COLO668 (cell line): ENCODE results near the gene NCAM1.

ENCODE experiments used
- DNase-seq: peaks from one replicate; lab custom pipeline; 2025; ENCODE audit not compliant: unreplicated experiment; lab: John Stamatoyannopoulos, UW

NCAM1 gene

DNA sequence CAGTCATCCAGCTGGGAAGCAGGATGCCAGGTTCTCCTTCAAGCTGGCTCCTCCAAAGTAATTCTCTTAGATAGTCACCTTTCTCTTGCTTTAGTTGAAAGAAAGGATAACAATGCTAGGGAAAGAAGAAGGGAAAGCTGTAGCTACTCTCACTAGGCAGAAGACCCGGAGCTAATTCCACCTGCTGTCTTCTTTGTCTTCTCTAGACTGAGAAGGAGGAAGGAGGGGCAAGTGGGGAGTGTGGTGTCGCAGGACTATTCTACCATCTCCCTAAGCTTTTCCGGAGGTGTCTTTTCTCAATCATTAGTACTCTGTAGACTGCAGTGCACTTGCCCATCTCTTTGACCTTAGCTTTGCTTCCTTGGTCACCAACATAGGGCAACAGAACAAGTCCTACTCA is 162.8 kb downstream of the NCAM1 start:
- no peak for DNase-seq

DNA sequence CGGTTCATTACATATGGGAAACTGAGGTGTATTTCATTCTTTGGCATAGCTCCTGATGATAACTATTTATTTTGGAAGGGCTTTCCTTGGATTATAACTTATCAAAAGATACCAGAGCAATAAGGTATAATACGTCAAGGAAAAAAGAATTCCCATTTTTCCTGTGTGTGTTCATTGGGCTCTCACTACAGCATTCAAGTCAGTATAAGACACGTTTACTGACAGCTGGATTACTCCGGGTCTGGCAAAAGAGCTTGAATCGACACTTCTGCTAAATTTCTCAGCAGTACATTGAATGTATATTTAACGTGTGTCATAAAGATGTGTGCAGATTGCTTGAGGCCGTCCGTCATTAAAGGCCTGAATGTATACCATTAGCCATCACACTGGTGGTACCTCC is 163.4 kb downstream of the NCAM1 start:
- DNase-seq, result no peak

DNA sequence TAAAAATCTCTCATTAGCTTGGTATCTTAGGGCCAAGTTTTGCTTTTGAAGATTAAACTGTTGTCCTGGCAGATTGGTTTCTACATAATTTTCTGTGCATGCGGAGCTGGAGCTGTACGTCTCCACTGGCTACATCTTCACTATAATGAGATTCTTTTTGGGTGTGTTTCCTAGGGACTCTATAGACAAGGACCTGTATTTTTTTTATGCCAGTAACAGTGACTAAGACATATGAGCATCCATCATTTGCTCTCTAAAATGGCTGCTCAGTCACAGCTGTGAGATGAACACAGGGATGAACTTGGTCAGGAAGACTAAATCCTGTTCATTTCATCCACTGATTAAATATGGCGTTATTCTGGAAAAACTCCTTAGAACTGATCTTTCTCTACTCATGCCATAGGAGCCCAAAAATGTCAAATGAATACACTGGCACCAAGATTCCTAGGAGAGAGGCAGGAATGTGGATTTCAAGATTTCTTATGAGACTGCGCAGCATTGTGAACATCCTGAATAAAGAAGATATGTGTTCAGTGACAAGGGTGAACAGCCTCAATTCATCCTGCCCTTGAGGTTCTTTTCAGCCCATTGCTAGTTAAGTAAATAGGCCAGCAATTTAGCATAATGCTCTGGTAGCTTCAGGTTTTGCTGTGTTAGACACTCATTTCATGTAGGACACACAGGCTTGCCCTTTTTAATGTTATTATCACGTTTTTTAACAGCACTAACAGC is 168.2 kb downstream of the NCAM1 start:
- no peak for DNase-seq

DNA sequence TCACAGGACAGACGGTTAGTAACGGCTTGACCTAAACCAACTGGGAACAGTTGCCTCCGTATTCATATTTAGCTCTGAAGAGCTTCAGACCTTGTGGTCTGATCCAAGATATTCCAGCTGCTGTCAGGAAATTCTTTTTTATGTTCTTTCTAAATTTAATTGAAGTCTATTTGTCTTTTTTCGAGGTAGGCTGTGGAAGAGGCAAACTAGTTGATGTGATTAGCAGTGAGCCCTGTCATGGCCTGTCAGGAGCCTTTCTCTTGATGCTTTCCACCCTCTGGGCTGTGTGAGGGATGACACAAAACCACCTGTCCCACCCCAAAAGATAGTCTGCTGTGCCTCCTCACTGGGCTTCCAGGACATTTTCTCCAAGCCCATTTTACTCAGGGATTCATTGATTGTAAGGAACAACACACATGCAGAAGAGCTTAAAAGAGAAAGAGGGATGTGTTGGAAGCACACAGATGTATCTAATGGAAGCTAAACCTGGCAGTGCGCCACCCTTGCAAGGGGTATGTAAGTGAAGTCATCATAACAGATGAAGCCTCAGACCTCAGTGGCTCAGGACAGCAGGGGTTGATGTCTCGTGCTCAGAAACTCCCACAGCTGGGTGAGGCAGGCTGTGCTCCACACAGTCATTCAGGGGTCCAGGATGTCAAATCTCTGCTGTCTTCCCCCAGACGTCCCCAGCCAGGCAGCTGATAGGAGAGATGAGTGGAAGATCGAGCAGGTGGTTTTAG is 170.0 kb downstream of the NCAM1 start:
- no peak for DNase-seq

DNA sequence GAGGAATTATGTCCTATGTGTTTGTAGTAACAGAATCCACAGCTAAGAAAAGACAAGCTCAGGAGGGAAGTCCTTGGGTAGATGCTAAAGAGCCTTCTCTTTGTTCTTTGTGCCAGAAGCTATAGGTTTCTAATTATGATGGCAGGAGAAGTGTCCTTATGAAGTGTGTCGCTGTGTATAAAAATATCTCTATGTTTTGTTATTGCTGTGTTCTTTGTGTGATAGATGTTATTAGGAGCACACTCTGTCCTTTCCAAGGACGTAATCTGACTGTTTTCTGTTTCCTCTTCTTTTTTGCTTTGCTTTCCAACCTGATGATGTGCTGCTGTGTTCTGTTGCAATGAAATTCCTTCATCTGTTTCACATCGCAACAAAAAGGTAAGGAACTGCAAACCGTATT is 171.9 kb downstream of the NCAM1 start:
- DNase-seq, result no peak

DNA sequence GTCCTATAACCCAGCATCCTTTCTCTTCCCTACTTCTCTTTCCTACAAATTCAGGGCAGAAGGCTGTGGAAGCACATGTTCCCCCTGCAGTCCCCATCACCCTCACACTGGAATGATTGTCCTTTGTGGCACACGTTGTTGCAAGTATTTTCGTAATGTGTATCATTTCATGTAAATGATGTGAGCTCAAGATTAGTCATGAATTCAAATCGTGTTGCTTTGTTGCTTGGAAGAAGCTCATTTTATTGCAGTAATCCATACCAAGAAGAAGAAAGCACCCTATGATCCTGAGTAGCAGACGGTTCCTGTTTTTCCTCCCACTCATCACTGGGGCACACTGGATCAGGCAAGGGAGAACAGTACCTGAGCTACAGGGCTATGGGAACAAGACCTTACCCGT is 173.4 kb downstream of the NCAM1 start:
- DNase-seq, result no peak

DNA sequence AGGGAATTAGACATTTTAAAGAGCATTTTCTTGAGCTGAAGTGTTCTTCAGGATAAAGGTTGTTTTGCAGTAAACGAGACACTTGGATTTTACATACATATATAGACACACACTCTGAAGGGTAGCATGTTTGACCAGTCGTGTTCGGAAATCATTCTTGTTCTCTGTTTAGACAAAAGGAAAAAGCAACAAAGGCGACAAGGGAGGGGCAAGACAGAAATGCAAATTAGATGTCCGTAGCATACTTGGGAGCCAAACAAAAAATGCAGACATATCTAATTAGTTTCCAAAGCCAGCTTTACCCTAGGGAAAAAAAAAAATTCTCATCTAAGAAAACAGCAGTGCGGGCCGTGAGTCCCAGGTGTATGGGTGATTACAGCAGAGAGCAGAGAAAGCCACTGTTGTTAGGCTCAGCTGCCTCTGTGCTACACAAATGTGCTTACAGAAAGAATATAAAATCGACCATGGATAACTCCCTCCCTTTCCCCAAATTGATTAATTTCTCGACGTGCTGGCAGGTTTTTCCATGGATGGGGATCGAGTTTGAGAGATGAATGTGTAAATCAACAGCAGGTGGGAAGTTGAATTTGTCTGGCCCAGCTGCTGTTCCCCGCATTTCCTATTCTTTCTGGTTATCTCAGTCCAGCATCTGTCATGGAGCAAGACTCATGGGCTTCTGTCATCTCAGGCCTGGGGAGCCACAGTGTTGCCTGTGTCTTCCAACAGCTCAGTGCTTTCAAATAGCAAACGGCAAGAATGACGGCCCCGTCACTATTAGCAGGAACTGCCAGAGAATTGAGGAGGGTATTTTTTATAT is 176.7 kb downstream of the NCAM1 start:
- DNase-seq, result peak; percentile 9

DNA sequence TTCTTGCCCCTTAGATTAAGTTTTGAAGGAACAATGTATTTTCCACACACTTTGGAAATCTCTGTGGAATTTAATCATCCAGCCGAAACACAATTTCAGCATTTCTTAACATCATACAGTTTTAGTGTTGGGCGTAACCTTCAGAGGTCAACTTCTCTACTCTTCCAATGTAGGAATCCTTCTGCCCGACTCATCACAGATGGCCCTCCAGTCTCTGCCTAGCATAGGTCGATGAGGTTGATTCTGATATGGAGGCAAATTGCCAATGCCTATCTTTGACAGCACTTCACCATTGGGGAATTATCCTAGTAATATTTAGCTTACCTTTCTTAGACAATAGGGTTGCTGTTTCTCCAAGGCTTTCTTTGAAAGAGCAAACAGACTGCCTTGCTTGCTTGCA is 177.5 kb downstream of the NCAM1 start:
- DNase-seq, result no peak

DNA sequence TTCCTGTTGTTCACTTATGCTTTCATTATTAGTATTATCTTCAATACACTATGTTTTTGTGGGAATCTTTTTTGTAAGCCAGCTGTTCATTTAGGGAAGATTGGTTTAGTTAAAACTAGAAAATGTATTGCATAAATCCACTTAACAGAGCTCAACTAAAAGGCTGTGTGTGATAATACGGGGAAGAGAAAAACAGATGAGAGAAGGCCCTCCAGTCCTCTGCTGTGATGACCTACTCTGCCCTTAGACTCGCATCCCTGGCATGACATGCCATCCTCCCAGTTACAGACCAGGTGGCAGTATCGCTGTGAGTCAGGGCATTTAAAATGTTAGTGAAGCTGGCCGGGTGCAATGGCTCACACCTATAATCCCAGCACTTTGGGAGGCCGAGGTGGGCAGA is 179.8 kb downstream of the NCAM1 start:
- no peak for DNase-seq

DNA sequence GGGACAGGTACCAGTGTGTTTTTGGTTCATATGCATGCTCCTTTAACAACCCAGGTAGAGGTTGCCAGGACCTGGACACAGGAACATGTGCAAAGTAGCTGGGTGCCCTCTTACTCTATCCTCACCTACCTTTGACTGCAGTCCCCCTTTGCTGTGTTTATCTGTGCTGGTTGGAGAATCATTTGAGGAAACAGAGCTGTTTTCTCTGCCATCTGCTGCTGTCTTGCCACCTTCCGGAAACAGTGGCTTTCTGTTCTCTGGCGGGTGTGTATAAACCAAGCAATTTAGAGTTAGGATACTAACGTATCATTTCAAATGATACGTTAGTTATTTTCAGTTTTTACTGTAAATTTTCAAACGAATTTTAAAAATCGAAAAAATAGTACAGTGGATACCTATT is 181.3 kb downstream of the NCAM1 start:
- DNase-seq, result no peak

DNA sequence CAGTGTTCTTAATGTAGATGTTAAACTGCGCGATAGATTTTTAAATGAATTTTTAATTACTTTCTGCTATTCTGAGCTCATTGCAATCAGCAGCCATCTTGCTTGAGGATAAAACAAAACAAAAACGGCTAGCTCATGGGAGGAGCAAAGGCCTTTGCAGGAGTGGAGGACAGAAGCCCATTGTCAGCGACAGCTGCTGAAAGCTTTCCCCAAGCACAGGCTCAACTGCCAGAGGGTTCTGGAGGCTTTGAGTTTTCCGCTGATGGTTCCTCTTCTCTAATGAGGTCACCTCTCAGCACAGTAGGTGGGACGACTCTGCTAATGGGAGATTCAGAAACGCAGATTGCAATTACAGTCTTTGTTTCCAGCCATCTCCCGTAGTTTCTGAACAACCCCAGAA is 186.0 kb downstream of the NCAM1 start:
- DNase-seq, result no peak

DNA sequence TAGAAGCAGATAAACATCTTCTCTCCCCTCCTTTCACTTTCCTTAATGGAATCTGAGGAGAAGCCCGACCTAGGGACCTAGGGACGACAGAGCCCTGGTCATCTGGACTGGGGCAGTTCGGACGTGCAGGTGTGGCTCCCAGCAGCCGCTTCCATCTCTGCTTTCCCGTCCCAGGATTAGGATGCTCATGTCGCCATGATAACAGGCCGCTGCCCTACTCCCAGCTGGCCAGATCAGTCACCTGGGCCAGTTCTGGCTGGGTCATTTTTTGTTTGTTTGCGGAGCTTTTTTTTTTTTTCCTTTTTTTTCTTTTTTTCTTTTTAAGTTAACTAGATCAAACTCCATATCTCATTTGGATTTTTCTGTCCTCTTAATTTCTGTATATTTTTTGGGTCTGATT is 186.9 kb downstream of the NCAM1 start:
- DNase-seq, result no peak

DNA sequence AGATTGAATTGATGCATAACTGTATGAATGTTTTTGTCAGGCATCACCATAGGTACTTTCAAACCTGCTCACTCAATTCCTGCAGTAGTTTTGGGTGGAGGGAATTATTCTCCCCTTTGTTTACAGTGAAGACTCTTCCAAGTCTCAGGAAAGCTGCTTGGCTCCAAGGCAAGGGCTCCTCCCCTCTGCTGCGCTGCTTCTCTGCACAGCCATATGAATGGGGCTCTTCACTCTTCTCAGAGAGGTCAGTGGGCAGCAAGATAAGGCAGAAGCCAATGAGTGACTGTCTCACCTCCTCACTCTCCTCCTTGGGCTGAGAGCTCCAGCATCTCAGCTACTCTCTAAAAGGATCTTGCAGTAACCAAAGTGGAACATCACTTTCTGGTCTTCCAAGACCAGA is 187.4 kb downstream of the NCAM1 start:
- no peak for DNase-seq

DNA sequence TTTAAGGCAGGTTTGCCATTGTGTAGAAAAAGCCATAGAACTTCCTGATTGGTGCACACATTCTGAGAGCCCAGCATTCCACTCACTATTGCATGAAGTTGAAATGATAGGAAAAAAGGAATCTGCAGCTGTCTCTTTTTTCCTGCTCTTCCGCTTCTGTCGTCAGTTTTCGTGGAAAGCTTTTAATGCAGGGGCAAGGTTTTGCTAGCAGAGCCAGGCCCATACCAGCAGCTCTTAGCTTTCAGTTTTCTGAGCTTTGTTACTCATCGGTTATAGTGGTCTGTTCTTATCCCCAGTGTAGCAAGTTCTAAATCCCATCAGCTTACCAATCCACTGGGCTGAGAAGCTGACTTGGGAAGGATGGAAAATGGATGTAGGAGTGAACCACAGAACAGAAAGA is 190.3 kb downstream of the NCAM1 start:
- DNase-seq, result no peak

DNA sequence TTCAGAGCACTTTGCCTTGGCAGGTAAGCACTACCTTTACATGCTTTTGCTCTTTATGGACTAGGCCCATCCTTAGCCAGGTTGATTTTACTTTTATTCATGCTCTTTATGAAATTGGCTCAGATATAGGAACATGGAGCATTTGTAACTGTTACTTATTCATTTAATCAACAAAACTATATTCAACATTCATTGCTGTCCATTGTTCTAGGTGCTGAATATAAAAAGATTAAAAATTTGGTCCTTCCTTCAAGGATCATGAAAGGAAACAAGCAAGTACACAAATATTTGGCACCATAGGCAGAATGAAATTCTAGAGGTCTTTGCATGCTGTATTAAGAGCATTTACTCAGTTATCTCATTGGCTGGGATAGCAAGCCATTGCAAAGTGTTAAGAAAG is 191.3 kb downstream of the NCAM1 start:
- DNase-seq, result no peak

DNA sequence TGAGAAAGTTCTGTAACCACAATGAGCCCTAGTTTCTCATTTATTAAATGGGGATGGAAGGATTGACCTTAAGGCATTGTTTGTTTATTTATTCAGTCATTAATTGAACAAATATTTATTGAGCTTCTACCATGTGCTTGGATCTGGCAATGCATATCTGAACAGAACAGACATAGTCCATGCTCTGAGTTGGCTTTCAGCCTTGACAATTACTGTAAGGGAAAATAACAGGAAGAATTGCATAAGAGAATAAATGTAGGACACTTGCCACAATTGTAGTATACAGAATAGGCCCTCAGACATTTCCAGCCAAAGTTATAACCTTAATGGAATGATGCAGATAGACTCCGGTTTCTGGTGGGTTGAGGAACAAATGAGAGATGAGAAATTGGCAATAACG is 192.6 kb downstream of the NCAM1 start:
- no peak for DNase-seq

DNA sequence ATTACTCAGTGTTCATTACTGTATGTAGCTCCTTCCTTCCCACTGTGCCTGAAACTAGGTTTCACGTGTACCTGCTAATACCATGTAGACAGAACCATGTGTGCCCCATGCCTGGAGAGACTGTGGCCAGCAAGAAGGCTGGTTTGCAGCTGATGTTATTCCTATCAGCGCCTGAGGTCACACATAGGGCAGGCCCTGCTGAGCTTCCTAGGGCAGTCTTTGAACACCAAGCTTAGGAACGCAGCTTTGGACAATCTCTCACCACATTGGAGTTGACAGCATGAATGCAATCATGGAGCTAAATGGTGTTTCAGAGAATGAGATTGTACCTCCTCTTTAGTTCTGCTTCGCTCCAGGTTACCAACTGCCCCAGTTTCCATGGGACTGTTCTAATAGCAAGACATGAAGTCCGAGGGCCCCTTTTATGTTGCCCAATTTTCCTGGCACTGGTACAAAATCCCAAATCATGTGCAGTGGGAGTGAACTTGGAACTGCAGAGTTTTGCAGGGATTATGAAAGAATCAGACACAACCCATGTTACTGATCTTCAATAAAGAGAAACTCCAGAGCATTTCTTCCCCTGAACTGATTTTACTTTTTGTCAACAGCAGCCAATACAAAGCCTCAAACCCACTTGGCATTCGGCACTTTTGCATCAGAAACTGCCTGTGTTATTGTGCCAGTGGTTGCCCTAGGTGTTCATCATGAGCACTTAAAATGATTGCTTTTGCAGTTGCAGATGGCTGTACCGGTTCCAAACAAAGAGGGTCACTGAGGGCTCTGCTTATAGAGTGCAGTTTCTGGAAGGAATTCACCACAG is 199.0 kb downstream of the NCAM1 start:
- no peak for DNase-seq

DNA sequence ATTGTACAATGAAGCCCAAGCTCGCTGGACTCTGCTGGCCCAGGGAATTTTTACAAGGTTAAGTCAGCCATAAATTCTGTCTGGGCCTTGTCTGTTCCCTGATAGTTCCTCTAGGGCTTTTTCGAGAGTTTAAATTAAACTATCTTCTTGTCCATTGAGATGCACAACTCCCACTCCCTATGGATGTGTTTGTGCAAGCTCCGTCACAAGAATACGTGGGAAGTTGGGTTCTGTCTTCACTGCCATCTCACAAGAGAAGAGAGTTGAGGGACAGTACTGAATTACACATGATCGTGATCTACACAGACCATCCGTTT is 199.5 kb downstream of the NCAM1 start:
- DNase-seq, result no peak

DNA sequence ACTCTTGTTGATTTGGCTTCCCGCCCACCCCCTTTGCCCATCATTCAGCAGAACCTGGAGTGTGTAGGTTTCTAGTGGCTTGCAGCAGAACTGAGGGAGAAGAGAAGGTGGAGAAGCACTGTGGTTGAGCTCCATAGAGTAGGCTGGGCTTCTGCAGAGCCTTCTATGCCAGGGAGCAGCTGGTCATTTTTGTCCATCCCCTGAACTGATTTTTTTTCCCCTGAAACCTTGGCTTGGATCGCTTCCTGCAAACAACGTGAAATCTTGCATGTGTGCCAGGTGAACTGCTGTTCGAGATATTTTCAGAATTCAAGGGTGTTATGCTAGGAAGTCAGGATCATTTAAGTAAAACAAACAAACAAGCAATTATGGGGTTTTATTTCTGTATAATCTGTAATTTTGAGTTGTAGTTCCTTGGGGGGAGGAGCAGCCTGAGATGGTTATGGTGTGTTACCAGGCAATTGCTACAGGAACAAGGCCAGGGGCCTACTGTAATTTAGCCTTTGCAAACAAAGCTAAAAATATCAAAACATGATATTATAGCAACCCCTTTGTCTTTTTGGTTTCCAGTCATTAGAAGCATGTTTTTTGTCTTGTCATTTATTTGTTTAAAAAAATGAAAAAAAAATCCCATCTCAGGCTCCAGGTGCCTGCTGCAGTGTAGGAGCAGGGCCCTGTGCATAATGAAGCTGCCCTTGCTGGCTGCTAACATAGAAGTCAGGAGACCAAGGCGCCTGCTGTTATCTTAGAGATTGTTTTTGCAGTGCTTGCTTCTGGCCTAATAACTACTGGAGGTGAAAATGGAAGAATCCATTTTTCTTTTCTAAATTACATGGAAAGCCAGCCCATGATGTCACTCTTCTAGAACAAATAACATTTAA is 200.7 kb downstream of the NCAM1 start:
- DNase-seq, result peak; percentile 34

DNA sequence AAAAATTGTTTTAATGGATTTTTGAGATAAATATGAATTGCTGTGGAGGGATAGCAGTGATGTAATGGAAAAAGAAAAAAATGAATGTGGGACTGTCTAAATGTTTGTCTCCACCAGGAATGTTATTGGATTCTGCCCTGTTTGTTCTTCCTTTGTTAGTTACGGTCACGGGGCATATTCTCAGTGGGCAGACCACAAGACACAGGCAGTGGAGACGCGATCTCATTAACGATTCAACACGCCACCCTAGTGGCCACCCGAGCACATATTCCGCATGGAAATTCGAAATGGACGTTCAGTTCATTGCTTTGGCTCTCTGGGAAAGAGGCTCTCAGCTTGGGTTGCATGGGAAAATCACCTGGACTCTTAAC is 201.4 kb downstream of the NCAM1 start:
- DNase-seq, result peak; percentile 34
